Natural killer cell treated with Interleukin-12 subunit alpha and Interleukin-12 subunit beta and Interleukin-15 and Interleukin-18, amount 100 ng/mL, for 72 hours (primary cell): ENCODE measurements around the gene BBX. TPM values are rescaled to one million over a fixed set of nuclear protein-coding genes. Genes with fewer than 3 reads are reported as not detected.

Experiments used
- total RNA-seq, 2 donors: library from RNA; stranded (reverse); gene quantifications; one replicate each; pipeline ENCODE4 v1.2.3, GENCODE V29; 2022

The BBX gene
- total RNA-seq, 2 donors from 2014 or later, result 49.4 to 59.1 TPM

Other genes with a start within 250 kb of the BBX start
- not detected for gene CCDC54, start 145.5 kb upstream of the BBX start, total RNA-seq